Measurements from ENCODE around the gene DUSP7. TPM values are rescaled to one million over a fixed set of nuclear protein-coding genes. Genes with fewer than 3 reads are reported as not detected.

DUSP7 gene
- total RNA-seq, 1 experiment from 2014 or later: 18.8 TPM

GRCh38 chr3:52080830-52081719 is 24.7 kb upstream of the DUSP7 start (continued):
- no peak for TF ChIP-seq E2F4 (CRISPR knock-in tag; IDR thresholded peaks at IDR 0.05; ENCODE audit: borderline replicate concordance, low read depth)
- TF ChIP-seq MYBL2 (CRISPR knock-in tag; IDR thresholded peaks at IDR 0.05): no peak
- no peak for TF ChIP-seq ZBTB21 (CRISPR knock-in tag; IDR thresholded peaks at IDR 0.05; ENCODE audit: borderline replicate concordance)
- no peak for TF ChIP-seq ZNF425 (CRISPR knock-in tag; conservative IDR thresholded peaks at IDR 0.05)
- no peak for TF ChIP-seq ZMAT4 (CRISPR knock-in tag; IDR thresholded peaks at IDR 0.05)

- TF ChIP-seq PRDM15 (CRISPR knock-in tag; IDR thresholded peaks at IDR 0.05) (no peak), JAZF1 (CRISPR knock-in tag; IDR thresholded peaks at IDR 0.05) (no peak), ZBTB21 (CRISPR knock-in tag; IDR thresholded peaks at IDR 0.05; ENCODE audit: borderline replicate concordance) (no peak), PREB (CRISPR knock-in tag; IDR thresholded peaks at IDR 0.05; ENCODE audit: borderline replicate concordance) (no peak), TP53 (CRISPR knock-in tag; IDR thresholded peaks at IDR 0.05) (no peak), GABPB1 (CRISPR knock-in tag; IDR thresholded peaks at IDR 0.05) (no peak), ERG (CRISPR knock-in tag; IDR thresholded peaks at IDR 0.05) (no peak), RORB (CRISPR knock-in tag; IDR thresholded peaks at IDR 0.05) (no peak), CDX4 (CRISPR knock-in tag; IDR thresholded peaks at IDR 0.05; ENCODE audit: borderline replicate concordance) (no peak), ZNF671 (CRISPR knock-in tag; IDR thresholded peaks at IDR 0.05) (no peak), MXD4 (CRISPR knock-in tag; IDR thresholded peaks at IDR 0.05; ENCODE audit: borderline replicate concordance) (no peak), ZNF512 (CRISPR knock-in tag; IDR thresholded peaks at IDR 0.05; ENCODE audit: borderline replicate concordance) (no peak)
- H3K27ac Mint-ChIP-seq: no peak overlapping the region
- H3K36me3 Mint-ChIP-seq: peaks cover 7% of the 10 kb centered on the region; the same call in 1 of the 2 replicates
- POLR2A ChIA-PET: no interaction called here
- no peak for DNase-seq (ENCODE audit: low spot score)
- no peak overlapping the region for H3K4me3 Mint-ChIP-seq
- CTCF ChIA-PET: no interaction called here
- no peaks in the 10 kb centered on the region for H3K4me1 Mint-ChIP-seq
- H3K27me3 Mint-ChIP-seq (ENCODE audit: low read depth): no peaks in the 10 kb centered on the region
- no peaks in the 10 kb centered on the region for H3K9me3 Mint-ChIP-seq
- no peak for ATAC-seq
Observed at GRCh38 chr3:52079958-52080357, 23.6 kb upstream of the DUSP7 start.

All from WTC11 (cell line).